GM12892 (cell line): Measurements from ENCODE around the gene LSG1.
"Not testable (repeated sequence)": the region's sequence is repeated elsewhere in the genome, so short reads cannot be mapped to it uniquely, and the experiment has no call there.

Source experiments
- DNase-seq: peaks from one replicate; pipeline ENCODE4 v3.0.0; 2011; ENCODE audit not compliant: insufficient read length
- FAIRE-seq: peaks from 2 replicates; lab custom pipeline; 2011; peaks lifted over from hg19 to GRCh38; lab: Jason Lieb, UNC
- POLR2A ChIP-seq: IDR thresholded peaks from 2 replicates; pipeline ENCODE4 v1.6.1; 2011; ENCODE audit warnings: low read depth, low read length, control low read depth
- POLR2AphosphoS5 ChIP-seq: IDR thresholded peaks from 2 replicates; pipeline ENCODE4 v1.6.1; 2011; ENCODE audit warnings: low read depth, low read length, control low read depth
- TAF1 ChIP-seq: IDR thresholded peaks from 2 replicates; pipeline ENCODE4 v1.6.1; 2011; ENCODE audit warnings: low read depth, mild to moderate bottlenecking, control low read depth, low read length, borderline replicate concordance

LSG1 gene

DNA sequence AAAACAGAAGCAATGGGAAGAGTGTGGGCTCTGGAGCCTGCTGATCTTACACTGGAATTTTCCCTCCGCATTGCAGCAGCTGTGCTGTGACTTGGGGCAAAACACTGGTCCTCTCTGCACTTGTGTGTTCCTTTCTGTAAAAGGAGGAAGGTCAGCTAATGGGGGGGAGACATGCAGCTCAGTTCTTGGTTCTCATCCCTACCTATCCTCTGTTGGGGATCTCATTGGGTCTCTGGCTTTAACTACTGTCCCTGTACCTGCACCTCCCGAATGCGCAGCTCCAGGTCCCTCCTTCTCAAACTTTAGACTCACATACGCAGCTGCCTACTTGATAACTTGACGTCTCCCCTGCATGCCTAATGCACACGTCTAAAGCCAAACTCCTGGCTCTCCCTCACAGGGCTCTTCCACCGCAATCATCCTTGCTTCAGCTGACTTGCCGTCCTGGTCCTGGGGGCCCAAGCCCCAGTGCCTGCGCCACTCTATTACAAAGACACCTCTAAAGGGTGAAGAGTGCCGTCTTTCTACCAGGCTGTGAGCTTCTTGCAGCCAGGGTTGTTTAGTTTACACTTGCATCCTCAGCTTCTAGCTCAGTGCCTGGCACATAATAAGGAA is 32.9 kb downstream of the LSG1 start:
- DNase-seq (no peak), FAIRE-seq (no peak)
- no peak for TF ChIP-seq POLR2AphosphoS5
- no peak for TF ChIP-seq TAF1
- TF ChIP-seq POLR2A: no peak

DNA sequence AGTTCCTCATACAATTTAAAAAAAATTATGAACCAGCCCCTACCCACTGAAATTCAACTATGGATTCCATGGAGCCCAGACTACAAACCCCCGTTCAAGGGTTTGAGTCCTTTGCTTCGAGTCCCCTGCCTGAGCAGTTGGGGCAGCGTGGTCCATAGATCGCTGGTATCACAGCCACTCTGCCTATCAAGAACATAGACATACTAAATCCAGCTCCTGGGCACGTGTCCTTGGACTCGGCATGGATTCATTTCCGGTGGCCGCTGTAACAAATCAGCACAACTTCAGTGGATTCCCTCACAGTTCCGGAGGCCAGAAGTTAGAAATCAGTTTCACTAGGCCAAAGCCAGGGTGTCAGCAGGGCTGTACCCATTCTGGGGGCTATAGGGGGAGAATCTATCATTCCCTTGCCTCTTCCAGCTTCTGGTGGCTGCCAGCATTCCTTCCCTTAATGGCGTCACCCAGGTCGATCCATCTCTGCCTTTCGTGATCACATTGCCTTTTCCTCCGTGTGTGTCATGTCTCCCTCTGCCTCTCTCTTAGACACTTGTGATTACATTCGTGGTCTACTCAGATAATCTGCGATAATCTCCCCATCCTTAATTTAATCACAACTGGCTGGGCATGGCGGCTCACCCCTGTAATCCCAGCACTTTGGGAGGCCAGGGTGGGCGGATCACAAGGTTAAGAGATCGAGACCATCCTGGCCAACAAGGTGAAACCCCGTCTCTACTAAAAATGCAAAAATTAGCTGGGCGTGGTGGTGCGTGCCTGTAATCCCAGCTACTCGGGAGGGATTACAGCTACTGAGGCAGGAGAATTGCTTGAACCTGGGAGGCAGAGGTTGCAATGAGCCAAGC is 34.2 kb downstream of the LSG1 start:
- no peak for FAIRE-seq
- DNase-seq: no peak
- TF ChIP-seq TAF1 (no peak), POLR2AphosphoS5 (no peak), POLR2A (no peak)

- DNase-seq: no peak
Measured at GRCh38 chr3:194637066-194637465, 34.9 kb downstream of the LSG1 start.

DNA sequence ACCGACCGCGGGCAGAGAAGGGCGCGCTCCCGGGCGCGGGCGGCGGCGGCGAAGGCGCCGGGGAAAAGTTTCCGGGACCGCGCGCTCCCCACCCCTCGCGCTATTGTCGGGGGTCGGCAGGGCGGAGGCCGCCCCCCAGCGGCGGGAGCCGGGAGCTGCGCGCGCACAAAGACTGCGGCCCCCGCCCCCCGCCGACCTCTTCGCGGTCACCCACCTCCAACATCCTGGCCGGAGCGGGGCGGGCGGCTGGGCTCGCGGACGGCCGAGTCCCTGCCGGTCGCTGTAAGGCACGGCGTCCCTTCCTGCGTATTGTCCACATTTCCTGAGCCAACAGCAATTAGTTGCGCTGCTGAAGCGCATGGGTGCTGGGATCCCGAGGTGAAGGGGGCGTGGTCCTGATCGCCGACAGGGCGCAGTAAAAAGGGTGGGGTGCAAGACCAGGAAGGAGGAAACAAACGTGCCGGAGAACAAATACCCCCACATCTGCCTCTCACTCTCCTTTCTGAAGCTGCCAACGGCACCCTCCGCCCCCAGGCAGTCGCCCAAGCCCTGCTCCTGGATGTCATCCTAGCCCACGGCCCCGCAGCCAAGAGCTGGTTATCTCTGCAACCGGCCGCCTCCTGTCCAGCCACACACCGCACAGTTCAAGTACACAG is 38.5 kb downstream of the LSG1 start, which contains the start of gene TMEM44:
TSS of gene TMEM44 (minus strand) at position 71 of the 656 bp plus-strand sequence. CDS start 204 bp downstream, outside the sequence.
- TF ChIP-seq TAF1 (no peak), POLR2A (peak; percentile 26; the same call in 1 of the 2 replicates)
- peak; percentile 71 for DNase-seq
- FAIRE-seq: peak; percentile 67

More at GRCh38 chr3:194637066-194637465, 34.9 kb downstream of the LSG1 start:
- no peak for FAIRE-seq
- no peak for TF ChIP-seq TAF1
- TF ChIP-seq POLR2A: no peak
- TF ChIP-seq POLR2AphosphoS5: no peak

- FAIRE-seq (no peak), DNase-seq (peak; percentile 53)
- TF ChIP-seq POLR2A (no peak), TAF1 (no peak), POLR2AphosphoS5 (no peak; the same call in 1 of the 2 replicates)
Measured at GRCh38 chr3:194632809-194633348, 39.1 kb downstream of the LSG1 start.

DNA sequence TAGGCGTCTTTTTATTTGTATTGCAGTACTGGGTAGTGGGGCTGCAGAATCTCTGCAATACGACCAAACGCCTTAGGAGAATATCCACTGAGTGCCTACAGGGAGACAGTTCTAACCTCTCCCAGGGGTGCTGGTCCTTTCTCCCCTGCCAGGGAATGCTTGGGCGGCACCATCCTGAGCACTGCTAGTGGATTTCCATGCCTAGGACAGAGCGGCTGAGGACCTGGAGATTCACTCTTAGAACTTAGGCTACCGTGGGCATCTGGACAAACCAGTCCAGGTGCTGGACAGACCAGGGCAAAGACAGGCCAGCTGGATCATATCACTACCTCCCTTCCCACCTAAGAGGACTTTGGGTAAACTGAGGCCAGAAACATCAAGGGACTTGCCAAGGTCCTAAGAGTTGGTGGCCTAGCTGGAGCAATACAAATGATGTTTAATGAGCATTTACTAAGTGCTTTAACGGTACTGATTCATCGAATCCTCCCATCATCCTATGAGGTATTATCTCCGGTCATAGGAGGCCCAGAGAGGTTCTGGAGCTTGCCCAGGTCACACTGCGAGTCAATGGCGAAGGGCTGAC is 39.7 kb downstream of the LSG1 start:
- no peak for TF ChIP-seq POLR2AphosphoS5
- TF ChIP-seq TAF1: no peak
- TF ChIP-seq POLR2A: no peak
- FAIRE-seq (no peak), DNase-seq (no peak)

GRCh38 chr3:194631696-194632095 is 40.3 kb downstream of the LSG1 start:
- no peak for TF ChIP-seq POLR2AphosphoS5
- no peak for TF ChIP-seq POLR2A
- no peak for TF ChIP-seq TAF1
- DNase-seq (no peak), FAIRE-seq (no peak)

DNA sequence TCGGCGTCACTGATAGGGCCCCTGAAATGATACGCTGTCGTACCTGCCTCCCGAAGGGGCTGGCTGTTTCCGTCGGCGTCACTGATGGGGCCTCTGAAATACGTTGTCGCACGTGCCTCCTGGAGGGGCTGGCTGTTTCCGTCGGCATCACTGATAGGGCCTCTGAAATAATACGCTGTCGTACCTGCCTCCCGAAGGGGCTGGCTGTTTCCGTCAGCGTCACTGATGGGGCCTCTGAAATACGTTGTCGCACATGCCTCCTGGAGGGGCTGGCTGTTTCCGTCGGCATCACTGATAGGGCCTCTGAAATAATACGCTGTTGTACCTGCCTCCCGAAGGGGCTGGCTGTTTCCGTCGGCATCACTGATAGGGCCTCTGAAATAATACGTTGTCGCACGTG is 41.3 kb downstream of the LSG1 start:
- FAIRE-seq, DNase-seq: not testable (repeated sequence)

- no peak for TF ChIP-seq POLR2AphosphoS5
- no peak for TF ChIP-seq TAF1
- TF ChIP-seq POLR2A: no peak
- no peak for DNase-seq
- no peak for FAIRE-seq
Measured at GRCh38 chr3:194624956-194625355, 47.0 kb downstream of the LSG1 start.

DNA sequence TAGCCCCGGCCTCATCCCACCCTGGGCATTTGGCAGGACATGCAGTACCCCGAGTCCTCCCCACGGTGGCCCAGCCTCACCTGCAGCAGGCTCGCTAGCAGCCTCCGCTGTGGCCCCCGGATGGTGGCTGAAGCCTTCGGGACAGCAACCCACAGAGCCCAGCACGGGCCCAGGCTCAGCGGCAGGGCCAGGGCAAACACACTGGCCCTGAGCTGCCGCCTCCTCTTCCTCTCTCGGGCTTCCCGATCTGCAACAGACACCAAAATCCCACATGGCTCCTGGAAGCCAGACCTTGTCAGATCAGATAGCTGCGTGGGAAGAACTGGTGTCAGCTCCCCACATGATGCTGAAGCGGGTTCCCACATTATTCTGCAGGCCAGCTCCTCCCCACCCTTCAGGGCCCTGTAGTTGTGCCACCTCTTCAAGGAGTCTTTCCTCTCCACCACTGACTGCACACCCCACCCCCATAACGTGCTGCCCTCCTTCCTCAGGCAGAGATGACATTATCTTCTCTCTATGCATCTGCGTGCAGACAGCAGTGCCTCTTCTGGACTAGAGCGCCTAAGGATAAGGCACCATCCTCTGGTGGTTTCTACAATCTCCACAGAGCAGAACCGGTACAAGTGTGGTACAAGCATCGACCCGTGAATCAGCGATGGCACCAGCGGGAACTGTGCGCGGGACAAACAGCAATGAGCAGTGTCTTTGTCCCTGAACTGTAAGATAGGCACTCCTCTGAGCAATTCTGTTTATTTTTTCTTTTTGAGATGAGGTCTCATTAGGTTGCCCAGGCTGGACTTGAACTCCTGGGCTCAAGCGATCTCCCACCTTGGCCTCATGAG is 48.3 kb downstream of the LSG1 start:
- DNase-seq (no peak), FAIRE-seq (no peak)
- TF ChIP-seq TAF1 (no peak), POLR2A (peak; percentile 25; the same call in 1 of the 2 replicates)
